HepG2 (cell line): ENCODE results near the gene C2orf76. TPM values are rescaled to one million over a fixed set of nuclear protein-coding genes. Genes with fewer than 3 reads are reported as not detected.

ENCODE experiments used
- GTF2F1 ChIP-seq: fragments of 150-350 bp; IDR thresholded peaks from 2 replicates; pipeline ENCODE4 v1.6.1; 2014; ENCODE audit warnings: low read length
- JARID2 ChIP-seq: sonication (generic); formaldehyde crosslinking; IDR thresholded peaks from 2 replicates; pipeline ENCODE4 v1.8.1; 2023; ENCODE audit warnings: missing genetic modification reagents, inconsistent platforms; ENCODE audit not compliant: insufficient replicate concordance
- KMT2A ChIP-seq: sonication (generic); formaldehyde crosslinking; IDR thresholded peaks from 2 replicates; pipeline ENCODE4 v1.4.0; 2020; ENCODE audit warnings: missing genetic modification reagents
- NFYC ChIP-seq: IDR thresholded peaks from 2 replicates; pipeline ENCODE4 v1.6.1; 2016; ENCODE audit warnings: missing genetic modification reagents, missing compliant biosample characterization
- PHF21A ChIP-seq: sonication (generic); formaldehyde crosslinking; IDR thresholded peaks from 2 replicates; pipeline ENCODE4 v1.5.0; 2020; ENCODE audit warnings: mild to moderate bottlenecking, missing genetic modification reagents
- USF2 ChIP-seq, 2 experiments: sonication (generic) in 1 of 2; formaldehyde crosslinking in 1 of 2; IDR thresholded peaks; 2 replicates each; pipeline versions ENCODE4 v1.5.1 to v1.6.1; 2011 to 2020; ENCODE audit warnings: borderline replicate concordance in 1 of 2, low read depth in 1 of 2, low read length in 1 of 2, mild to moderate bottlenecking in 1 of 2, missing genetic modification reagents in 1 of 2, moderate library complexity in 1 of 2
- WIZ ChIP-seq: sonication (generic); formaldehyde crosslinking; IDR thresholded peaks from 2 replicates; pipeline ENCODE4 v1.5.1; 2020; ENCODE audit warnings: mild to moderate bottlenecking, missing genetic modification reagents
- ZFYVE20 ChIP-seq: sonication (generic); formaldehyde crosslinking; IDR thresholded peaks from 2 replicates; pipeline ENCODE4 v1.8.0; 2023; ENCODE audit warnings: low read depth, mild to moderate bottlenecking, moderate library complexity, missing genetic modification reagents, borderline replicate concordance
- ZMAT5 ChIP-seq: sonication (generic); formaldehyde crosslinking; IDR thresholded peaks from 2 replicates; pipeline ENCODE4 v1.5.0; 2020; ENCODE audit warnings: mild to moderate bottlenecking, low read depth, missing genetic modification reagents, borderline replicate concordance
- ZNF3 ChIP-seq: IDR thresholded peaks from 2 replicates; pipeline ENCODE4 v1.7.0; 2017; ENCODE audit warnings: inconsistent platforms
- ZNF547 ChIP-seq: sonication (generic); formaldehyde crosslinking; IDR thresholded peaks from 2 replicates; pipeline ENCODE4 v1.5.1; 2020; ENCODE audit warnings: mild to moderate bottlenecking, missing genetic modification reagents
- ZNF709 ChIP-seq: sonication (generic); formaldehyde crosslinking; IDR thresholded peaks from 2 replicates; pipeline ENCODE4 v1.5.0; 2020; ENCODE audit warnings: mild to moderate bottlenecking, missing genetic modification reagents
- ZNF775 ChIP-seq: sonication (generic); formaldehyde crosslinking; IDR thresholded peaks from 2 replicates; pipeline ENCODE4 v1.4.0; 2020; ENCODE audit warnings: missing genetic modification reagents, mild to moderate bottlenecking, moderate library complexity, borderline replicate concordance
- ZXDC ChIP-seq: sonication (generic); formaldehyde crosslinking; IDR thresholded peaks from 2 replicates; pipeline ENCODE4 v1.5.0; 2020; ENCODE audit warnings: mild to moderate bottlenecking, missing genetic modification reagents
- polyA plus RNA-seq, 8 experiments: library from polyadenylated mRNA; depleted of rRNA in 3 of 8; stranded (reverse) in 7 of 8; unstranded in 1 of 8; fragments of >200 nt; fragmentation: Illumina TruSeq in 4 of 8; extraction: Trizol in 4 of 8; gene quantifications; 2 replicates each; pipeline versions ENCODE4 v1.2.1 to v1.2.3, GENCODE V29; 2011 to 2016; ENCODE audit warnings: low read depth in 4 of 8, missing spikeins in 1 of 8, mixed read lengths in 1 of 8; ENCODE audit not compliant: insufficient read depth in 1 of 8
- total RNA-seq, 5 experiments: library from RNA; depleted of rRNA; stranded (reverse); fragments of >200 nt; fragmentation: Illumina TruSeq; extraction: Trizol; gene quantifications; 2 replicates each; pipeline ENCODE4 v1.2.3, GENCODE V29; 2016; ENCODE audit warnings: low read depth in 1 of 5

The C2orf76 gene
- total and polyA plus RNA-seq, 2 of the 13 experiments (the other 11 are each of a cell fraction or from before 2014, with no cell fraction given), result 7.7 to 8.5 TPM

GRCh38 chr2:119291588-119292167 is 75.0 kb downstream of the C2orf76 start (continued):
- TF ChIP-seq ZXDC (CRISPR knock-in tag) (0 out of 2 replicates have a peak, but pooled peaks have one; percentile 26), WIZ (CRISPR knock-in tag) (no peak), JARID2 (CRISPR knock-in tag) (no peak), ZFYVE20 (CRISPR knock-in tag) (no peak), ZNF775 (CRISPR knock-in tag) (no peak), PHF21A (CRISPR knock-in tag) (peak; percentile 64), ZNF547 (CRISPR knock-in tag) (no peak), ZNF3 (CRISPR knock-in tag) (peak; percentile 44; the same call in 1 of the 2 replicates), ZNF709 (CRISPR knock-in tag) (no peak), USF2 (IDR thresholded peaks at IDR 0.05; ENCODE audit: low read depth, low read length) (no peak), USF2 (CRISPR knock-in tag; IDR thresholded peaks at IDR 0.05; ENCODE audit: borderline replicate concordance) (no peak), GTF2F1 (no peak), KMT2A (no peak), ZMAT5 (no peak), NFYC (CRISPR knock-in tag) (no peak)
